ENCODE results near the gene TMEM115. TPM values are rescaled to one million over a fixed set of nuclear protein-coding genes. Genes with fewer than 3 reads are reported as not detected.
A peak's percentile ranks its signal among the peaks of the same experiment; 100 is the strongest.

TMEM115 gene
- total and polyA plus RNA-seq, 2 of the 13 experiments (the other 11 are each of a cell fraction or from before 2014, with no cell fraction given) = 22.1 to 30.7 TPM

DNA sequence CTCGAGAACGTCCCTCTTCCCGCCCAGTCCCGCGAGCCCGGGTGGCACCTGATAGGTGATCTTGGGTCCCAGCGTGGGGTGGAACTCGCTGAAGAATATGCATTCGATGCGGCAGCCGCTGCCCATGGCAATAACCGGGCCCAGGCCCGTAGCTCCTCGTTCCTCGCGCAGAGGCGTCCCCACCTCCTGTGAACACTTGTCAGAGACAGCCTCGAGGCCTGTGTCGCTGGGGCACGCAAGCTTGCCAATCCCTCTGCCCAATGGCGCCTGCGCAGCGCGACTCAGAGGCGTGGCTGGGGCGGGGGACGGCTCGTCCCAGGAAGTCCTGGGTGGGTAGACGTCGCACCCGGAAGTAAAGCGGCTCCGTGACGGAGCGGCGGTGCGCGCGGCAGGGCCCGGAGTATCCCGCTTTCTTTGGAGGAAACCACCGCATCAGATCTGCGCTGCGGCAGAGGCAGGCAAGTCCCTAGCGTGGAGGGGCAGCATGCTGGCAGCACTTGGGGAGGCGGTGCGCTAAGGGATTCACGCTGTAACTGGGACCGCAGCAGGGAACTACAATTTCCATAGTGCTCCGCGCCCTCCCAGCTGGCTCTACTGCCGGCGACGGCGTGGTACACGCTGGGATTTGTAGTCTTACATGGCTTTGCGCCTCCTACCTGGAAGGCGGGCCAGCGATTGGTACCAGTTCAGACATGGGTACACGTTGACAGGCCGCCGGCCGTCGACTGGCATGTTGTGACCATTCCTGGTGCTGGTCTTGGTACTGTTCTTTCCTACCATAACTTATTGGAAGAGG, 8.6 kb downstream of the TMEM115 start, which contains the start of the genes CYB561D2 and NPRL2 (continued):
- TF ChIP-seq, protein P1, sequence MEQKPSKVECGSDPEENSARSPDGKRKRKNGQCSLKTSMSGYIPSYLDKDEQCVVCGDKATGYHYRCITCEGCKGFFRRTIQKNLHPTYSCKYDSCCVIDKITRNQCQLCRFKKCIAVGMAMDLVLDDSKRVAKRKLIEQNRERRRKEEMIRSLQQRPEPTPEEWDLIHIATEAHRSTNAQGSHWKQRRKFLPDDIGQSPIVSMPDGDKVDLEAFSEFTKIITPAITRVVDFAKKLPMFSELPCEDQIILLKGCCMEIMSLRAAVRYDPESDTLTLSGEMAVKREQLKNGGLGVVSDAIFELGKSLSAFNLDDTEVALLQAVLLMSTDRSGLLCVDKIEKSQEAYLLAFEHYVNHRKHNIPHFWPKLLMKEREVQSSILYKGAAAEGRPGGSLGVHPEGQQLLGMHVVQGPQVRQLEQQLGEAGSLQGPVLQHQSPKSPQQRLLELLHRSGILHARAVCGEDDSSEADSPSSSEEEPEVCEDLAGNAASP (CRISPR knock-in tag; IDR thresholded peaks at IDR 0.05; ENCODE audit: borderline replicate concordance) = no peak; the same call in 1 of the 2 replicates
- TF ChIP-seq KLF12 (CRISPR knock-in tag; IDR thresholded peaks at IDR 0.05; ENCODE audit: borderline replicate concordance) (peak; percentile 78; the same call in 1 of the 2 replicates), MEIS1 (CRISPR knock-in tag; IDR thresholded peaks at IDR 0.05; ENCODE audit: borderline replicate concordance) (peak; percentile 72; the same call in 1 of the 2 replicates), POLR2G (IDR thresholded peaks at IDR 0.05; ENCODE audit: low read depth, low read length) (peak; percentile 93), ZNF530 (CRISPR knock-in tag; IDR thresholded peaks at IDR 0.05; ENCODE audit: low read depth) (no peak), ZNF350 (CRISPR knock-in tag; IDR thresholded peaks at IDR 0.05; ENCODE audit: borderline replicate concordance, low read depth) (peak; percentile 98), PPARG (CRISPR knock-in tag; conservative IDR thresholded peaks at IDR 0.05) (peak; percentile 74), CBX5 (CRISPR knock-in tag; IDR thresholded peaks at IDR 0.05; ENCODE audit: borderline replicate concordance) (0 out of 2 replicates have a peak, but pooled peaks have one; percentile 37), POLR2A (IDR thresholded peaks at IDR 0.05; ENCODE audit: insufficient read depth in 1 of 2, low read depth in 2 of 2, low read length in 2 of 2) (peak in 1 of 2 experiments; percentile 72; a peak in 2 of 4 replicates), ZBTB21 (CRISPR knock-in tag; IDR thresholded peaks at IDR 0.05) (peak; percentile 37), XBP1 (CRISPR knock-in tag; IDR thresholded peaks at IDR 0.05) (peak; percentile 71), ZNF17 (CRISPR knock-in tag; IDR thresholded peaks at IDR 0.05) (no peak), RCOR2 (CRISPR knock-in tag; IDR thresholded peaks at IDR 0.05) (no peak), KDM5B (CRISPR knock-in tag; IDR thresholded peaks at IDR 0.05; ENCODE audit: borderline replicate concordance) (peak; percentile 100), MAFK (conservative IDR thresholded peaks at IDR 0.05 in 1 of 2, IDR thresholded peaks at IDR 0.05 in 1 of 2; ENCODE audit: low read length in 2 of 2) (no peak), CHD2 (IDR thresholded peaks at IDR 0.05; ENCODE audit: low read depth, low read length) (peak; percentile 57; the same call in 1 of the 2 replicates), MZF1 (CRISPR knock-in tag; IDR thresholded peaks at IDR 0.05; ENCODE audit: borderline replicate concordance) (no peak; the same call in 1 of the 2 replicates), RBAK (CRISPR knock-in tag; IDR thresholded peaks at IDR 0.05) (no peak), SAFB2 (CRISPR knock-in tag; IDR thresholded peaks at IDR 0.05; ENCODE audit: borderline replicate concordance, low read depth) (peak; percentile 63; the same call in 1 of the 2 replicates), AHR (CRISPR knock-in tag; IDR thresholded peaks at IDR 0.05) (peak; percentile 97)
- TF ChIP-seq, protein P2, sequence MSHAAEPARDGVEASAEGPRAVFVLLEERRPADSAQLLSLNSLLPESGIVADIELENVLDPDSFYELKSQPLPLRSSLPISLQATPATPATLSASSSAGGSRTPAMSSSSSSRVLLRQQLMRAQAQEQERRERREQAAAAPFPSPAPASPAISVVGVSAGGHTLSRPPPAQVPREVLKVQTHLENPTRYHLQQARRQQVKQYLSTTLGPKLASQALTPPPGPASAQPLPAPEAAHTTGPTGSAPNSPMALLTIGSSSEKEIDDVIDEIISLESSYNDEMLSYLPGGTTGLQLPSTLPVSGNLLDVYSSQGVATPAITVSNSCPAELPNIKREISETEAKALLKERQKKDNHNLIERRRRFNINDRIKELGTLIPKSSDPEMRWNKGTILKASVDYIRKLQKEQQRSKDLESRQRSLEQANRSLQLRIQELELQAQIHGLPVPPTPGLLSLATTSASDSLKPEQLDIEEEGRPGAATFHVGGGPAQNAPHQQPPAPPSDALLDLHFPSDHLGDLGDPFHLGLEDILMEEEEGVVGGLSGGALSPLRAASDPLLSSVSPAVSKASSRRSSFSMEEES (CRISPR knock-in tag; IDR thresholded peaks at IDR 0.05) = peak; percentile 82; the same call in 1 of the 2 replicates
- TF ChIP-seq, protein P3, sequence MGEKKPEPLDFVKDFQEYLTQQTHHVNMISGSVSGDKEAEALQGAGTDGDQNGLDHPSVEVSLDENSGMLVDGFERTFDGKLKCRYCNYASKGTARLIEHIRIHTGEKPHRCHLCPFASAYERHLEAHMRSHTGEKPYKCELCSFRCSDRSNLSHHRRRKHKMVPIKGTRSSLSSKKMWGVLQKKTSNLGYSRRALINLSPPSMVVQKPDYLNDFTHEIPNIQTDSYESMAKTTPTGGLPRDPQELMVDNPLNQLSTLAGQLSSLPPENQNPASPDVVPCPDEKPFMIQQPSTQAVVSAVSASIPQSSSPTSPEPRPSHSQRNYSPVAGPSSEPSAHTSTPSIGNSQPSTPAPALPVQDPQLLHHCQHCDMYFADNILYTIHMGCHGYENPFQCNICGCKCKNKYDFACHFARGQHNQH (CRISPR knock-in tag; IDR thresholded peaks at IDR 0.05) = no peak; the same call in 1 of the 2 replicates
- TF ChIP-seq, protein P4, sequence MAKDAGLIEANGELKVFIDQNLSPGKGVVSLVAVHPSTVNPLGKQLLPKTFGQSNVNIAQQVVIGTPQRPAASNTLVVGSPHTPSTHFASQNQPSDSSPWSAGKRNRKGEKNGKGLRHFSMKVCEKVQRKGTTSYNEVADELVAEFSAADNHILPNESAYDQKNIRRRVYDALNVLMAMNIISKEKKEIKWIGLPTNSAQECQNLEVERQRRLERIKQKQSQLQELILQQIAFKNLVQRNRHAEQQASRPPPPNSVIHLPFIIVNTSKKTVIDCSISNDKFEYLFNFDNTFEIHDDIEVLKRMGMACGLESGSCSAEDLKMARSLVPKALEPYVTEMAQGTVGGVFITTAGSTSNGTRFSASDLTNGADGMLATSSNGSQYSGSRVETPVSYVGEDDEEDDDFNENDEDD (CRISPR knock-in tag; IDR thresholded peaks at IDR 0.05; ENCODE audit: borderline replicate concordance) = peak; percentile 96

Measured in HepG2 (cell line).